GM18498 (cell line): ENCODE data around the gene XYLT1.

ENCODE experiments used
- ATAC-seq: cut with Tn5 transposase; IDR thresholded peaks from one replicate; pipeline ENCODE4 v1.9.1; 2021; ENCODE audit warnings: mild to moderate bottlenecking, moderate library complexity; ENCODE audit not compliant: unreplicated experiment

The XYLT1 gene

DNA sequence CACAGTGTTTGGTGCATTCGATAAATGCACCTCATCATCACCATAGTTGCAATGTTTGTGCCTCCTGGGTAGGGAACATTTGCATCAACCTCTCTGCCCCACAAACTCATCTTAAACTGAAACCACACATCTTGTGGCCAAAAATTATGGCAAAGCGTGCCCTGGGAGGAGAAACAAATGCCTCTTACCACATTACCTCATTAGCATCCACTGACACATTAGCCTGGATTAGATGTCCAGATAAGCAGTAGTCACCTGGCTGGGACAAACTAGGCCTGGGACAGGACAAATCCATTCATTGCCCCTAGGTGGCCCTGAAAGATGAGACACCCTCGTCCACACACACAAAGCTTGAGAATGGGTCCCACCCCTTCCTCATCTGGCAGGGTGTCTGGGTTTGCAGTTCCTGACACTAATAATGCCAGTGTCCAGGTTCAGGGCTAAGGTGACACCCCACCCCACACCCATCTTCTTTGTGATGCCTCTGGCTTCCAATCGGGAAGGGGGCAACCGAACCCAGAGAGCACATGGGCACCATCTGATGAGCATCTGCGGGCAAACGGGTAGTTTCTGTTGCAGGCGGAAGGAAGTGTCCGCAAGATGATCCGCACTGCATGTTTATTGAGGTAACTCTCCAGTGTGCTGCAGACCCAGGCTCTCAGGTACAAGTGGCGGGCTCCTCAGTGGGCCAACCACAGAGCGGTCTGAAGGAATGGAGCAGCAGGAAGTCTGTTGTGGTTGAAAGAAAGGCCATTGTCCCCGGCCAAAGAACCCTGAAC lies 8.6 kb downstream of the XYLT1 start:
- ATAC-seq = no peak

GRCh38 chr16:17460890-17461289 lies 9.9 kb downstream of the XYLT1 start:
- ATAC-seq = no peak

GRCh38 chr16:17459903-17460521 lies 10.7 kb downstream of the XYLT1 start:
- ATAC-seq = peak; percentile 56

GRCh38 chr16:17457997-17458396 lies 12.8 kb downstream of the XYLT1 start:
- no peak for ATAC-seq

DNA sequence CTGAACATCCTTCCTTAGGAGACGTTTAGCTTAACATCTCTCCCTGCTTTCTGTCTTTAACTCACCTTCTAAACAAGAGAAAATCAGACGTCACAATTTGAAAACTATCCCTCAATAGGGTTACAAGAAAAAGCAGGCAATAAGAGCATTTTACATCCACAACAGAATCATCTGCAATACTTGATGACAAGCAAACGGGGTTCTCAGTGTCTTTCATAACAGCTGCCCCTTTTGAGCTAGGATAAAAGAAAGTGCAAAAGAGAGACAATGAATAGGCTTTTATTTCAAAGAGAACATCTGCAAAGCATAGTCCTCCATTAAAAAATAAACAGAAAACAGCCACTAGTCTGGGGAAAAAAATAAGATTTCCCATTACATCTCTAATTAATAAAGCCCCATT lies 13.2 kb downstream of the XYLT1 start:
- ATAC-seq = no peak

DNA sequence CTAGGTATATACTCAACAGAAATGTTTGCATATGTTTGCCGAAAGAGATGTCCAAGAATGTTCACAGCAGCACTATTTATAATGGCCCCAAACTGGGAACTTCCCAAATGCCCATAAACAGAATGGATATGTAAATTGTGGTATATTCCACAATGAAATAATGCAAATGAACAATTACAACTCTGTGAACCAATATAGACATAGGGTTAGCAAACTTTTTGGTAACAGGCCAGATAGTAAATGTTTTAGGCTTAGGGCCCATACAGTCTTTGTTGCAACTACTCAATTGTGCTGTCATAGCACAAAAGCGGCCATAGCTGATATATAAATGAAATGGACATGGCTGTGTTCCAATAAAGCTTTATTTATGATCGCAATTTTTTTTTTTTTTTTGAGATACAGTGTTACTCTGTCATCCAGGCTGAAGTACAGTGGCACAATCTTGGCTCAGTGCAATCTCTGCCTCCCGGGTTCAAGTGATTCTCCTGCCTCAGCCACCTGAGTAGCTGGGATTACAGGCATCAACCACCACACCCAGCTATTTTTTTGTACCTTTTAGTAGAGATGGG lies 16.5 kb downstream of the XYLT1 start:
- no peak for ATAC-seq

- ATAC-seq = no peak
Observed at GRCh38 chr16:17453364-17454038, 17.3 kb downstream of the XYLT1 start.

DNA sequence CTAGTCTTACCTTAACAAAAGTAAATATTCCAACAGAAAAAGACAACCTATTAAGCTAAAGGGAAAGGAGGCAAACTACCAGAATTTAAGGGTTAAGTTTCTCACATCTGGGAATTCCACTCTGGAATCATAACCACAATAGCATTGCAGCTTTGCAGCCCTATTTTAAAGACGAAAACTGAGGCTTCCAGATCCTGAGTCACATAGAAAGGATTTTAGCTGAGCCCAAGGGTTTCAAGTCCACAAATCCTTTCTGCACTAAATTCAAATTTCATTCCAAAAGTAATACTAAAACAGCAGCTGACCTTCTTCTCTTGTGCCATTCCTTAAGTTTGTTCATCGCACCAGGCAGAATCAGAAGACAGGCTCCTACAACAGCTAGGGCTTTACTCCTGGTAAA lies 17.8 kb downstream of the XYLT1 start:
- ATAC-seq = no peak

- ATAC-seq = no peak
Observed at GRCh38 chr16:17451843-17452242, 18.9 kb downstream of the XYLT1 start.

DNA sequence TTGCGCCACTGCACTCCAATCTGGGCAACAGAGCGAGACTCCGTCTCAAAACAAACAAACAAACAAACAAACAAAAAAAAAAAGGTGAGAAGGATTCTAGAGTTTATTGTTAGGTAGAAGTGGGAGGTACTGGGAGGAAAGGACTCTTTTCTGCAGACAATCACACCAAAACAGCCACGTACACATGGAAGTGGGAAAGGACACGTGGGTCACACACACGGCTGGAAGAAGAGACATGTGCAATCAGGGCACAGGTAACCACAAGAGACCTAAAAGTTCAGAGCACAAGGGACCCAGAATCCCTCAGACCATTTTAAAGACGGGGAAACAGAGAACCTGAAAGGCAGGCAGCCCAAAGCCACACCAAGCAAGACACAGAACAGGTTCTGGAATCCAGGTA lies 20.5 kb downstream of the XYLT1 start:
- ATAC-seq = no peak

DNA sequence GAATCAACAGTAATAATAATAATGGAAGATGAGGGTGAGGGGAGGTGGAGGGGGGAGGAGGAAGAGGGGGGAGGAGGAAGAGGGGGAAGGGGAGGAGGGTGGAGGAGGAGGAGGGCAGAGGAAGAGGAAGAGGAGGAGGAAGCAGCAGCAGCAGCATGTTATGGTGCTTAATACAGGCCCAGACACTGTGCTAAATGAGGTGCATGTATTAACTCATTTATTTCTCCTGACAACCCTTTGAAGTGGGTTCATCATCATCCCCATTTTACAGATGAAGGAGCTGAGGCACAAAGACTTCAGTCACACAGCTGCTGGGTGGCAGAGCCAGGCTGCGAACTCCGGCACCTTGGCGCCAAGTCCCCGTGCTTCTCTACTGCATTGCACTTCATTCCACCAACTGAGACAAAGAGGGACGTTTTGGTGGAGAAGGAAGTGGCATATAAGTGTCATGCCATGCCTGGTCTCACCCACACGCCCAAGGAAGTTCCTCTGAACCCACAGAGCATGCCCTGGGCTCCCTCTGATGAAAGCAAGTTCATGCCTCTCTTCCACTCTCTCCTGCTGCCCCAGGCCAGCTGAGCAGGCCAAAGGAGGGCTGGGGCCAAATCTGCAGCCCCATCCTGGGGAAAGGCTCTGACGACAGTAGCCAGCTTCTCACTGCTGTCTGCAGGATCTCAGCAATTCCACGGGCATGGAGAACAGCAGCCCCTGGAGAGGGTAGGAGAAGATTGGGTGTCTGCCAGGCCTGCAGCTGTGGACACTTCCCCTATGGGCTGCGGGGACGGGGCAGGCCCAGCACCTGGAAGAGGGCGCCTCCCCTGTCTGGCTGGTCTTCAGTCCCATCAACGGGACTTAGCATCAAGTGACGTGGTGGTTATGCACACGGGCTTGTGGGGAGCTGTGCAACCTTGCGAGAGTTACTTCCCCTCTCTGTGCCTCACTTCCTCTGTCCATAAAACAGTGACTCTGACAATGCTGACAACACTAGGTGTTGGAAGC lies 21.8 kb downstream of the XYLT1 start:
- ATAC-seq = no peak

- ATAC-seq = no peak
Observed at GRCh38 chr16:17447101-17447569, 23.6 kb downstream of the XYLT1 start.

DNA sequence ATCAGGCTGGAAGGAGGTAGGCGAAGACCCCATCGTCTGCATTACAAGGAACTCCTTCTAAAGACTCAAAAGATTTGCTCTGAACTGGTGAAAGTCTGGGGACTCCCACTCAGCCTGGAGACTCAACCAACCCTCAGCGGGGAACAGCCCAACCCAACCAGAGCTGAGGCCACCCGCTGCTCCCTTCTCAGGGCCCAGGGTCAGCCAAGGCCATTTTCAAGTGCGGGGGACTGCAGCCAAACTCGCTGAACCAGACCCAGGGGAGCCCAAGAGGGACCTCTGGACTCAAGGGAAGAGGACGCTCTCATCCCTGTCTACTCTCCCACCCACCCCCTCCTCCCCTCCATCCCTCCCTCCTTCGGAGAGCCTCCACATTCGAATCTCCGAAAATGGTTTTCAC lies 24.1 kb downstream of the XYLT1 start:
- no peak for ATAC-seq

DNA sequence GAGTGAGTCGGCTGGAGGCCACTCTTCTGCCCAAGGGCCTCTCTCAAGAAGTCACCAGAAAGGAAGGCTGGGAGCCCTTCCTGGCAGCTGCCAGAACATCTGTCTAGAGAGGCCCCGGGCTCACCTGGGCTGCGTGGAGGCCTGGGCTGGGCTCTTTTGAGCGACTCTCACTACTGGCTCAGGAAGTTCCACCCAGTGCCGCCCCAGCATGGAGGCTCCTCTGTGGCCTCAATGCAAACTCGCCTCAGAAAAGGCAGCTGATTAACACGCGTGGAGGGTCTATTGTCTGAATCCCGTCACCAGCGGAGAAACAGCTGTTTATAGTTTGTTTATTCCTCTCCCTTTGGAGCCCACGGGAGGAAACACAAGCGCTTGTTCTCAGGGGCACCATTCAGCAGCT lies 25.3 kb downstream of the XYLT1 start:
- ATAC-seq = no peak

DNA sequence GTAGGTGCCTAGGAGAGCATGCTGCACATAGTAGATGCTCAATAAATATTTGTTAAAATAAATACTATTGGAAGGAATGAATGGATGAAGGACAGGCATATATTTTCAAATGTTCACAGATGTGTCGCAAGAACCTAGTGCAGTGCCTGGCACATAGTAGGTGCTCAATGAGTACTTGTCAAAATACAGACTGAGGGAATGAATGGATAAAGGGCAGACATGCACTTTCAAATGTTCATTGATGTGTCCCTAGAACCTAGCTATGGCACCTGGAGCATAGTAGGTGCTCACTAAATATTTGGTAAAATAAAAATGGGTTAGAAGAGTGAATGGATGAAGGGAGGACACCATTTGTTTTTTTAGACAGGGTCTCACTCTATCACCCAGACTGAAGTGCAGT lies 26.1 kb downstream of the XYLT1 start:
- no peak for ATAC-seq

GRCh38 chr16:17440131-17440530 lies 30.6 kb downstream of the XYLT1 start:
- no peak for ATAC-seq

GRCh38 chr16:17439580-17439979 lies 31.2 kb downstream of the XYLT1 start:
- ATAC-seq = no peak

DNA sequence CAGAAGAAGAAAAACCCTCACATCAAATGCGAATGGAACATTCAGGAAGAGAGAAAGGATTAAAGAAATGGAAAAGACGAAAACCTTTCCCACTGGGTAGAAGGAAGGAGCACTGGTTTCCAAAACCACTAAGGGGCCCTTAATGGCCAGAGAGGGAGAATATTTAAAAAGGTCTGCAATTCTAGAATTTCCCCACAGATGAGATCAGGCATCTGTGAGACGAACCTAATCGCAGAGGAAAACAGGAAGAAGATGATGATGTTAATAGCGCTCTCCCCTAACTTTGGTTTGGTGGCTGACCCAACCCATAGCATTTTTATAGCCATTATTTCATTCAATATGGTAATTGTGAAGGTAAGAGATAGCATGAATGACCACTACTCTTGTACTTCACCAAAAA lies 32.8 kb downstream of the XYLT1 start:
- no peak for ATAC-seq

DNA sequence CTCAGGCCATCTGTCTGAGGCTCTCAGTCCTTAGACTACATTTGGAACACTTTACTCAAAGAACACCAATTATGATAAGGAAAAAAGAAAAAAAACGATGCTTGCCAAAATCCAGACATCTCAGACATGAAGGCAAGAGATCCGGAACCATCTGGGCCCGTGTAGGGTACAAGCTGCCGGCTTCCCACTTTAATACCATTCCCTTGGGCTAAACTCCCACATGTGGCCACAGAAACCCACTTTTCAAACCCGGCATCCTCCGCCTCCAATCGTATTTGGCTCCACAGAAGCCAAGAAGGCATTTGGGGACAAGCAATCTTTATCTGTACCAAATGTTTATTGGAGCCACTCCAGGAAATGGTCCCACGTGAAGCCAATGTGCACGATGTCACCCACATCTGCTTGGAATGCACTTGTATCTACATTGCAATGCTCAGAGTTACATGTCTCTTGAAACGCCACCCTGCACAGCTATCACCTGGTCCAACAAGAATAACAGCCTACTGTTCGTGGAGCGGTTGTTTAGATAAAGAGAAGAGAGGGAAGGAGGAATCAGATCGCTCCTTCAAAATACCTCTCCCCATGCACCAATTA lies 33.5 kb downstream of the XYLT1 start:
- no peak for ATAC-seq

DNA sequence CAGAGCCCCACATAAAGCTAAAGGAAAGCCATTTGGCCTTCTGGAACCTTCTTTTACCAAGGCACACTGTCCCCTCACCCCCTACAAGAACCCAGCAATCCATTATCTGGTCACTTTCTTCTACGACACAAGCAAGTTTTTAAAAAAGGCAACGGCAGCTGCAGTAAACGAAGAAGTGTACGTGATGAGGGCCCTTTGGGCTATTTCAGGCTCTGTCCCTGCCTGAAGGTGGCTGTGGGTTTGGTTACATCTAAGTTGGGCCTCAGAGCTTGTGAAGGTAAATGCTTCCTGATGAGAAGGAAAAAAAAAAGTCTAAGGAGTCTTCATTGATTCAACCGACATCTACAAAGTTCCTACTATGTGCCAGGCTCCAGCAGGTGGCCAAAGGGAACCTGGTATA lies 35.4 kb downstream of the XYLT1 start:
- ATAC-seq = no peak
